CD1c-positive myeloid dendritic cell (primary cell): ENCODE data around the gene C6orf89.
"Not testable (repeated sequence)": the region's sequence is repeated elsewhere in the genome, so short reads cannot be mapped to it uniquely, and the experiment has no call there.

Experiments
- DNase-seq: peaks from one replicate; pipeline ENCODE4 v3.0.0-alpha.2; 2016; ENCODE audit errors: extremely low spot score

C6orf89 gene

GRCh38 chr6:36924131-36924530 is 38.4 kb downstream of the C6orf89 start:
- DNase-seq: no peak

DNA sequence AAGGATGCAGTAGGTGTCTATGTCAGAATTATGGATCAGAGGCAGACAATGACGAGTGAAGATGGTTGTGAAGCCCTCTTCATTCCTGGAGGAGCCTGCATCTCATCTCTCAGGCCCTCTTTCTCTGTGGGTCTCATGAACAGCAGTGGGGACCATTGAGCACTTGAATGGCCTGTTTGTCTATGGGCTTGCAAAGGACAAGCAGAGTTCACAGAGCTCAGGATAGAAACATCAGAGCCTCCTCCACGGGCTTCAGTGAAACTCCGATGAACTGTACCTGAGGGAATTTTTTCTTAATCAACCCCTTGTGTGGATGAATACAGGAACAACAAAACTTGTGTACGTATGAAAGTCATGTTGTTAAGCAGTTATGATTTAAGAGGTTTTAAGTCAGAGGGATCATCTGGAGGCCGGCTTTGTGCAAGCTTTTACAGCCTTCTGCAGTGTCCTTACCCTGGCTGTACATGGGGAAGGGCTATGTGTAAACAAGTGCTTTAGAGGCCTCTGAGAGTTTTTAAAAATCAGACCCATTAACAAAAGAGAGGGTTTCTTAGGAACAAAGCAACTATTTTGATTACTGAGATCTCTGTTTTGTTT is 39.1 kb downstream of the C6orf89 start:
- DNase-seq: no peak

- DNase-seq: no peak
Measured at GRCh38 chr6:36925809-36926208, 40.1 kb downstream of the C6orf89 start.

GRCh38 chr6:36926708-36927513 is 41.2 kb downstream of the C6orf89 start:
- no peak for DNase-seq

DNA sequence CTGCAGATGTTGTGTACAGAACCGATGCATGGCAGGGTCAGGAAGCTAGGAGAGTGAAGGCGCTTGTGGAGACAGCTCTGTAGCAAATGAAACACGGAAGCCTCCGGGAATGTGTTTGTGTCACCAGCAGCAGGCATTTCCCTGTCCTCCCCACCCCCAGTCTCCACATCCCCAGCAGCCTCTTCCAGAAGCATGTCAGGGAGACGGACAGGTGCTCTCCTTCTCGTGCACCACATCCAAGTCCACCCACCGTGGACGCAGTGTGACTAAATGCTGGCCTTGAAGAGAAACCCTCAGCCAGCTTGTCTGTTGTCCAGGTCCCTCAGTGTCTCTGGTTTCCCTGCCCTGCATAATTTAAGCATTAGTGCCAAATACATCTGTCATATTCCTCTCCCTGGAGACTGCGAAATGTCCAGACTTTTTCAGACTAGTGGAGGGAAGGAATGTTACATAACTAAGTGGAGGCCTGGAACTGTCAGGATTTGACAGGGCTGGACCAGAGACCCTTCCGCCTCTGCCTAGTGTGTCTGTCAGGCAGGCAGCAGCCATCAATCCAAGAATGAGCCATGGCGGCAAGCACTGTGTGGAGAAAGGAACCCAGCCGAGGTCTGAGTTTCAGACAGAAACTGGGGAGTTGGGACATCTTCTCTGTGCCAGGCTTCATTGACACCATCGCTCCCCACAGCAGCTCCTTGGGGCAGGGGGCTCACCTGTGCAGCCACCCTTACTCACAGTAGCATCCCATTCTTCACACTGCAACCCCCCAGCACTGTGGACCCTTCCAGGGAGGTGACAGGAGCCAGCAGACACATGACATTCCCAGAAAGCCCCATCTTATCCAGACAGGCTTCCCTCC is 42.2 kb downstream of the C6orf89 start:
- DNase-seq: no peak

- no peak for DNase-seq
Measured at GRCh38 chr6:36928547-36928918, 42.8 kb downstream of the C6orf89 start.

- DNase-seq: no peak
Measured at GRCh38 chr6:36929152-36929551, 43.4 kb downstream of the C6orf89 start.

DNA sequence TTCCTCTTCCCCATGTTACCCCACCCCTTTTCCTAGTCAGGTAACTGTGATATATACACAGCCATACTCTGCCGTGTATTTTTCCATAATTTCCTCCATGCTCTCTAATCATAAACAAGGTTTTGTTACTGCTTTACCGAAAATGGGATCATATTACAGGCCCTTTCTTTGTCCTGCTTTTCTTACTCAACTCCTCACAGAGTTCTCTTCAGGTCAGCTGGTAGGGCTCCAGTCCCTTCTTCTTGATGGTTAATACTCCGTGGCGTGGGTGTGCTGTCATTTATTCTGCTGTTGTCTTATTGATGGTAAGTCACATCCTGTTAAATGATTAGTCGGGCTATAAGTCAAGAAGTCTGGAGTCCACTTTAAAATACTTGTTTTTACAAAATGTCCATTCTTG is 43.9 kb downstream of the C6orf89 start:
- DNase-seq: no peak

- DNase-seq: no peak
Measured at GRCh38 chr6:36930483-36930882, 44.7 kb downstream of the C6orf89 start.

DNA sequence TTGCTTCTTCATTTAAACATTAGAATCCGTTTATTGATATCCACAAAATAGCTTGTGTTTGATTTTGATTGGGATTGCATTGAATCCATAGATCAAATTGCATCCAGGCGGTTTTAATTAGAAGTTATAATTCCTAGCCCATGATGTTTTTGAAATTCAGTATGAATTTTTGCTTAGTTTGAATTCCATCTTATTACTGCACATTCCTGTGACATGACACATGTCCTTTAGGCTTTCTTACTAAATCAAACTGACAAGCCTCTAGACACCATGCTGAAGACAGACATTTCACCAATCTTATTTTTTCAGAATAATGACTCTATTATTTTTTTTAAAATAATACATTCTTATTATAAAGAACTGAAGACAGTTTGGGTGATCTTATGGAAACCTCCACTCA is 47.4 kb downstream of the C6orf89 start:
- no peak for DNase-seq

DNA sequence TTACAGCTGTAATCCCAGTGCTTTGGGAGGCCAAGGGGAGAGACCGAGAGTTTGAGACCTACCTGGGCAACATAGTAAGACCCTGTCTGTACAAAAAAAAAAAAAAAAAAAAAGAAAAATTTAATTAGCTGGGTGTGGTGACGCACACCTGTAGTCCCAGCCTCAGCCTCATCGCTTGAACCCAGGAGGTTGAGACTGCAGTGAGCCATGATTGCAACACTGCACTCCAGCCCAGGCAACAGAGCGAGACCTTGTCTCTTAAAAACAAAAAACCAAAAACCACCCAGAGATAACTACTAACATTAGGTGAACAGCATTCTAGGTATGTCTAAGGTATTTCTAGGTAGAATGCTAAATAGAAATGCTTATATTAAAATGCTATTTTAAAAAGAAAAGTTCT is 47.8 kb downstream of the C6orf89 start:
- DNase-seq: no peak

GRCh38 chr6:36934901-36935300 is 49.1 kb downstream of the C6orf89 start:
- no peak for DNase-seq

- no peak for DNase-seq
Measured at GRCh38 chr6:36936824-36937223, 51.1 kb downstream of the C6orf89 start.

DNA sequence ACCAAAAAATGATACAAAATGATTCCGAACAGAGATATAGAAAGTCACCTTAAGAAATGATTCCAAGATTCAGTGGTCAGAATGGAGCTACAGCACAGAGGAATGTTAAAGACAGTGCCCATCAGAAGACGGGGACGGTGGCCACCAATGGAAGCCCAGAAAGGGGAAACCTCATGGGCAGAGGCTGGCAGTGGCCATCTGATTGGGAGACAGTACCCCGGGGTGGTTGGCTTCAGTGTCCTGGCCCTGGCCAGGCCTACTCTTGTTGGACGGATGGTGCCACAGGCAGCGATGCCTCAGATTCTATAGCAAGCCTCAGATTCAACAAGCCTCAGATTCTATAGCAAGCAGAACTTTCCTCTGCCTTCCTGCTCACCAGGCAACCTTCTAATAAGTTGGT is 52.1 kb downstream of the C6orf89 start:
- no peak for DNase-seq

- DNase-seq: no peak
Measured at GRCh38 chr6:36938536-36938935, 52.8 kb downstream of the C6orf89 start.

DNA sequence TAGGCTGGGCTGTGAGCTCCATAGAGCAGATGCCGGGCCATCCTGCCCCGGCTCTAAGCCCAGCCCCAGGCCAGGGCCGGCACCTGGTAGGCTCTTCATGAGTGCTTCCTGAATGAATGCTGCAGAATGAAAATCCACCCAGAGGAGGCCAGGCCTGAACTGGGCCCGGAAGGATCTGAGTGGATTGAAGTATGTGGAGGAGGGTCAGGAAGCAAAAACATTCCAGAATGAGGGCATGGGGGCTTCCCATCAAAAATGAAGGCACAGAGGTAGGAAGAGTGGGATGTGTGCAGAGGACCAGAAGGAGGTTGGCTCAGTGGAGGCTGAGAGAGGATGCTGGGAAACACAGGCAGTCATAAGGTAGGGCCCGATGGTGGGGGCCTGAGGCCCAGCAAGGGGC is 53.3 kb downstream of the C6orf89 start:
- DNase-seq: not testable (repeated sequence)

- no peak for DNase-seq
Measured at GRCh38 chr6:36940027-36940426, 54.3 kb downstream of the C6orf89 start.

DNA sequence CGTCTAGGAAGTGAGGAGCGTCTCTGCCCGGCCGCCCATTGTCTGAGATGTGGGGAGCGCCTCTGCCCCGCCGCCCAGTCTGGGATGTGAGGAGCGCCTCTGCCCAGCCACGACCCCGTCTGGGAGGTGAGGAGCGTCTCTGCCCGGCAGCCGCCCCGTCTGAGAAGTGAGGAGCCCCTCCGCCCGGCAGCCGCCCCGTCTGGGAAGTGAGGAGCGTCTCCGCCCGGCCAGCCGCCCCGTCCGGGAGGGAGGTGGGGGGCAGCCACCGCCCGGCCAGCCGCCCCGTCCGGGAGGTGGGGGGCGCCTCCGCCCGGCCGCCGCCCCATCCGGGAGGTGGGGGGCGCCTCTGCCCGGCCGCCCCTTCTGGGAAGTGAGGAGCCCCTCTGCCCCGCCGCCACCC is 55.8 kb downstream of the C6orf89 start:
- not testable (repeated sequence) for DNase-seq

DNA sequence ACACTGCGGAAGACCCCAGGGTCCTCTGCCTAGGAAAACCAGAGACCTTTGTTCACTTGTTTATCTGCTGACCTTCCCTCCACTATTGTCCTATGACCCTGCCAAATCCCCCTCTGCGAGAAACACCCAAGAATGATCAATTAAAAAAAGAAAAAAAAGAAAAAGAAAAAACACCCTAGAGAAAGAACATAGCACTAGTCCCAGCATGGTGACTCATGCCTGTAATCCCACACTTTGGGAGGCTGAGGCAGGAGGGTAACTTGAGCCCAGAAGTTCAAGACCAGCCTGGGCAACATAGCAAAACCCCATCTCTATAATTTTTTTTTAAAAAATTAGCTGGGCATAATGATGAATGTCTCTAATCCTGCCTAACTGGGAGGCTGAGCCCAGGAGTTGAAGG is 56.6 kb downstream of the C6orf89 start:
- not testable (repeated sequence) for DNase-seq

GRCh38 chr6:36944650-36945049 is 58.9 kb downstream of the C6orf89 start:
- DNase-seq: no peak

DNA sequence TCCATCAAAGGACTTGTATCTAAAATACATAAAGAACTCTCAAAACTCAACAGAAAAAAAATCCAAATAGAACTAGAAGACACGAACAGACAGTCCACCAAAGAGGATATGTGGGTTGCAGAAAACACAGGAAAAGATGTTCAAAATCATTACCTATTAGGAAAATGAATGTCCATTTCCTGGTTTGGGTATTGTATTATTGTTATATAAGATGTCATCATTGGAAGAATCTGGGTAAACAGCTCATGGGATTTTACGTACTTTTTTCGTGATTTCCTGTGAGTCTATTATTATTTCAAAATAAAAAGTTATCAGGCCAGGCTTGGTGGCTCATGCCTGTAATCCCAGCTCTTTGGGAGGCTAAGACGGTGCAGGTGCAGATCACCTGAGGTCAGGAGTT is 59.5 kb downstream of the C6orf89 start:
- no peak for DNase-seq

- DNase-seq: no peak
Measured at GRCh38 chr6:36946526-36946925, 60.8 kb downstream of the C6orf89 start.
